PFSK-1 (cell line): ENCODE measurements around the gene DDX23.

Experiments used
- FOXP2 ChIP-seq: optimal IDR thresholded peaks from 2 replicates; pipeline ENCODE3; 2011; ENCODE audit warnings: borderline replicate concordance, control low read depth, inconsistent platforms; ENCODE audit not compliant: insufficient read depth; ENCODE audit errors: extremely low read length, extremely low read depth
- POLR2AphosphoS5 ChIP-seq: IDR thresholded peaks from 2 replicates; pipeline ENCODE4 v1.6.1; 2012; ENCODE audit warnings: low read depth, mild to moderate bottlenecking, control low read depth, low read length, moderate library complexity
- REST ChIP-seq, 2 experiments: IDR thresholded peaks; 2 replicates each; pipeline versions ENCODE4 v1.6.1 to v1.8.0; 2011 to 2012; ENCODE audit warnings: low read depth in 2 of 2, low read length in 2 of 2, control low read depth in 1 of 2, inconsistent platforms in 1 of 2, mild to moderate bottlenecking in 1 of 2, moderate library complexity in 1 of 2; ENCODE audit not compliant: insufficient read depth in 1 of 2
- SIN3A ChIP-seq: IDR thresholded peaks from 2 replicates; pipeline ENCODE4 v1.6.1; 2012; ENCODE audit warnings: mild to moderate bottlenecking, low read length, moderate library complexity, borderline replicate concordance; ENCODE audit not compliant: insufficient read depth
- TAF1 ChIP-seq: IDR thresholded peaks from 2 replicates; pipeline ENCODE4 v1.6.1; 2012; ENCODE audit warnings: low read length, control low read depth, borderline replicate concordance; ENCODE audit not compliant: insufficient read depth

GRCh38 chr12:48824112-48824511 is 27.9 kb downstream of the DDX23 start:
- TF ChIP-seq SIN3A (no peak), TAF1 (no peak), POLR2AphosphoS5 (no peak), REST (IDR thresholded peaks at IDR 0.05; ENCODE audit: insufficient read depth in 1 of 2, low read depth in 2 of 2, low read length in 2 of 2) (no peak), FOXP2 (no peak)
